HG03558 (cell line): ENCODE measurements around the gene PTPN11.
"Not testable (repeated sequence)": the region's sequence is repeated elsewhere in the genome, so short reads cannot be mapped to it uniquely, and the experiment has no call there.

Experiments used
- ATAC-seq: cut with Tn5 transposase; IDR thresholded peaks from one replicate; pipeline ENCODE4 v1.9.1; 2021; ENCODE audit warnings: moderate number of reproducible peaks; ENCODE audit not compliant: unreplicated experiment; ENCODE audit errors: extremely low read depth

Gene PTPN11

DNA sequence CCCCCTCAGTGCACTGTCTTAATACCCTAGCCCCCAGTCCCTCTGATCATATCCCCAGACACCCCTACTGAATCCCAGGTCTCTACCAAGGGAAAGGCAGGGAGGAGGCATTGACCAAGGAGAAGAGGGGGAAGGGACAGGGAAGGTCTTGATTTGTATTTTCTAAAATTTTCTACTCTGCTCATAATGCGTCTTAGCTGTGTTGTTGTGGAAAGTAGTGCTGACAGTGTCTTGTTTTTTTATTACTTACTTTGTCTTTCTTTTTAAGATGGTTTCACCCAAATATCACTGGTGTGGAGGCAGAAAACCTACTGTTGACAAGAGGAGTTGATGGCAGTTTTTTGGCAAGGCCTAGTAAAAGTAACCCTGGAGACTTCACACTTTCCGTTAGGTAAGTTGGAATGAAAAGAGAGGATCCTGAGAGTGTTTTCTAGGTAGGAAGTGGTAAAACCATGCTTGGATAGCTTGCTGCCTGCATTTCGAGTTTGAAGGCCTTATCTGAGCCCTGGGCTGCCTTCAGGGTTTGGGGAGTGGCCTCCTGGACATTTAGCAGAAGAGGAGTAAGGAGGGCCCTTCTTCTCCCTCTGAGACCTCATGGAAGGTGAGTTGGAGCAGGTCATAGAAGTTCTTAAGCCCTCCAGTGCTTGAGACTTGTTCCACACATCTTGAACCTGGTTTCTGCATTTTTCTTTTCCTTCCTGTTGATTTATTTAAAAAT is 27.4 kb downstream of the PTPN11 start:
- ATAC-seq = no peak

GRCh38 chr12:112447106-112447505 is 28.4 kb downstream of the PTPN11 start:
- no peak for ATAC-seq

- not testable (repeated sequence) for ATAC-seq
These were observed 29.4 kb downstream of the PTPN11 start for GRCh38 chr12:112448165-112448564.

- no peak for ATAC-seq
These were observed 32.0 kb downstream of the PTPN11 start for GRCh38 chr12:112450725-112451124.

GRCh38 chr12:112456029-112456428 is 37.3 kb downstream of the PTPN11 start:
- ATAC-seq = no peak

GRCh38 chr12:112457142-112457541 is 38.4 kb downstream of the PTPN11 start:
- ATAC-seq = not testable (repeated sequence)

- ATAC-seq = no peak
These were observed 39.6 kb downstream of the PTPN11 start for GRCh38 chr12:112458330-112458729.

DNA sequence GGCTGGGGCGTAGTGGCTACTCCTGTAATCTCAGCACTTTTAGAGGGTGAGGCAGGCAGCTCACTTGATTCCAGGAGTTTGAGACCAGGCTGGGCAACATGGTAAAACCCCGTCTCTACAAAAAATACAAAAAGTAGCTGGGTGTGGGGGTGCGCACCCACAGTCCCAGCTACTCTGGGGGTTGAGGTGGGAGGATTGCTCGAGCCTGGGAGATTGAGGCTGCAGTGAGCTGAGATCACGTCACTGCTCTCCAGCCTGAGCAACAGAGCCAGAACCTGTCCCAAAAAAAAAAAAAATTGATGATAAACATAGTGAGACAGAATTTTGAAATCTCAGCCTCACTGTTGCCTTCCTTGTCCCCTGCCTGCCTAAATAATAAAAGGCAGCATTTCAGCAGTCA is 40.0 kb downstream of the PTPN11 start:
- no peak for ATAC-seq

DNA sequence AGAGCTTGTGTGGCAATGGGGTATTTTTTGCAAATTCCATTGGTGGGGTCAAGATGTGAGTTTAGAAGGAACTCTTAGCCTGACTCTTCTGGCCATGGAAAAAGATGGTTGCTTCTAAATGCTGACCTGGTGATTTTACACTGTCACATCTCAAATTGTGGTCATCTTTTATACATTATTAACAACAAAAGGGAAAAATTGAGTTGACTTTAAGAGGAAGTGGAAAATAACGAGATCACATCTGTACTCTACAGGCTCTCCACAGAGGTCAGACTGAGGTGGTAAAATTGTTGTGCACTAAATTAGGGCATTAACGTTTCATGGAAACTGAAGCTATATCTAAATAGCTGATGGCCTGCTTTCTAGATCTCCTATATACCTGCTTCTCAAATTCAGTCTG is 44.7 kb downstream of the PTPN11 start:
- ATAC-seq = no peak

GRCh38 chr12:112464605-112465004 is 45.9 kb downstream of the PTPN11 start:
- ATAC-seq = no peak

DNA sequence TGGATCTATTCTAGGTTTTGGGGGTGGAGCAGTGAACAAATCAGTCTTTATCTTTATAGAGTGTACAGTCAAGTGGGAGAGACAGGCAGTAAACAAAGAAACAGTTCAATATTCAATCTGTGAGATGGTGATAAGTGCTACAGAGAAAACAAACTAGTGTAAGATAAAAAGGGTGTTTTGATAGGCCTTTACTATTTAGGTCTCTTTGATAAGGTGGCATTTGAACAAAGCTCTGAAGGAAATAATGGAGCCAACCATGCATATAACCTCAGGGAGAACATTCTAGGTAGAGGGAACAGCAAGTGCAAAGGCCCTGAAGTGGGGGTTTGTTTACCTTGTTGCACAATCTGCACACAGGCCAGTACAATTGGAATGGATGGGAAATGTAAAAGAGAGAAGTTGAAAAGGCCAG is 47.3 kb downstream of the PTPN11 start:
- no peak for ATAC-seq

DNA sequence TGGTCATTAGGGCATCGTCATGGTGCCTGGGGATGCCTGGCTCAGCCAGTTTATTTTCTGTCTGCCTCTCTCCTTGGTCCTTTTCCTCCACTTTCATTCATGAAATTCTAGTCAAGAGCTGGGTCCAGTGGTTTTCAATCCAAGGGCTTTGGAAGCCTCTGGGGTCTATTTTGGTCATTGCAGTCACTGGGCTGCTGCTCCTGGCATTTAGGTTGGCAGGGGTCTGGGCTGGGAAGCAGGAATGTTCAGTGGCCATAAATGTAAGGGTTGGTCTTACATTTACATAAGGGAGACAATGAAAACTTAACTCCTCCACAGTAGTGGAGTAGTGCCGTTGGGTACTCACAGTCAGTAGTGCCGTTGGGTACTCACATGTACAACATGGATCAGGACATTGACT is 48.1 kb downstream of the PTPN11 start:
- ATAC-seq = no peak

- no peak for ATAC-seq
These were observed 49.3 kb downstream of the PTPN11 start for GRCh38 chr12:112468046-112468445.

- no peak for ATAC-seq
These were observed 54.3 kb downstream of the PTPN11 start for GRCh38 chr12:112473056-112473455.

- no peak for ATAC-seq
These were observed 60.7 kb downstream of the PTPN11 start for GRCh38 chr12:112479413-112479812.

GRCh38 chr12:112480931-112481330 is 62.2 kb downstream of the PTPN11 start:
- no peak for ATAC-seq

- ATAC-seq = no peak
These were observed 64.0 kb downstream of the PTPN11 start for GRCh38 chr12:112482733-112483132.

DNA sequence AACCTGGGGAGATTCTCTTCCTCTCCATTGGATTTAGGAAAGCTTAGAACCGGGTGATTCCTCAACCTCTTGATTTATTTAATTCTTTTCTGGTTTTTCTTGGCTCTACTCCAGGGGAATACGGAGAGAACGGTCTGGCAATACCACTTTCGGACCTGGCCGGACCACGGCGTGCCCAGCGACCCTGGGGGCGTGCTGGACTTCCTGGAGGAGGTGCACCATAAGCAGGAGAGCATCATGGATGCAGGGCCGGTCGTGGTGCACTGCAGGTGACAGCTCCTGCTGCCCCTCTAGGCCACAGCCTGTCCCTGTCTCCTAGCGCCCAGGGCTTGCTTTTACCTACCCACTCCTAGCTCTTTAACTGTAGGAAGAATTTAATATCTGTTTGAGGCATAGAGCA is 67.6 kb downstream of the PTPN11 start:
- ATAC-seq = no peak

DNA sequence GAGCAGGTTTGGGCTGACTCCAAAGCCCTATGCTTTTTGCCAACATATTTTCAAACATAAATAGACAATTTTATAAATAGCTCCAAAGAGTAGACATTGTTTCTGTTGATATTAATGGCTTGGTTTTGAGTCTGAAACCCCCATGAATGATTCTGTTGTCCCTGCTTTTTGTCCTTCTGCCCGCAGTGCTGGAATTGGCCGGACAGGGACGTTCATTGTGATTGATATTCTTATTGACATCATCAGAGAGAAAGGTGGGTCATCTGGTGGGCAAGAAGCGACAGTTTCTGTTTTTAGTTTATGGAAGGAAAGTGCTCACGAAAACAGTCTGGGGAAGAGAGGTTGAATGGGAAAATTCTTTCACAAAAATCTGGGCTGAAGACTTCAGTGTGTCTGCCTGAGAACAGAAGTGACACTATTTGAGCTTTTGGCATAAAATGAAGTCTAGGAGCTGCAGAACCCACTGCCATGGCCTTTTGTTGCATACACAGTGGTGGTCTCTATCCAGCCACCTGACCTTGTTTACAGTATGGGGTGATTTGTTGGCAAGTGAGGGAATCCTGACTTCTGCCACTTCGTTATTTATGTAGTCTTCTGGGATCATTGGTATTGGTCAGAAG is 69.6 kb downstream of the PTPN11 start:
- no peak for ATAC-seq

- ATAC-seq = no peak
These were observed 70.7 kb downstream of the PTPN11 start for GRCh38 chr12:112489456-112489855.

DNA sequence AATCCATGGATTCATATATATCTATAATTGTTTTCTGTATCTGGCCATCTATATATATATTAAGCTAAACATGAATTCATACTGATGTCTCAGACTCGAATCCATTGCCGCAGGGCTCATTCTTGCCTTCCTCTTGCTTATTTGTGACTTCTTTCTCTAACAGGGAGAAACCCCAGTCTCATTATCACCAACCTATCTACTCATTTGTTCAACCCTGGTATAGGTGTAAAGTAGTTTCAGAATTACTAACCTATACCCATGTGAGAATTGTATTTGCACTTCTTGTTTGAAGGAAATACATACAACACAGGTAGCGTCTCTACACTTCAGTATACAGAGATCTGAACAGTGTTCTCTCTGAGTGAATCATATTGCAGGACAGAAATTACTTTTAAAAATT is 77.7 kb downstream of the PTPN11 start:
- no peak for ATAC-seq

- no peak for ATAC-seq
These were observed 79.8 kb downstream of the PTPN11 start for GRCh38 chr12:112498580-112498979.
